Fibroblast of peridontal ligament (primary cell): ENCODE results near the gene LYL1.
"Not testable (repeated sequence)": the region's sequence is repeated elsewhere in the genome, so short reads cannot be mapped to it uniquely, and the experiment has no call there.

Source experiments
- DNase-seq: peaks from one replicate; pipeline ENCODE4 v3.0.0-alpha.2; 2010; ENCODE audit errors: extremely low read depth

Gene LYL1

GRCh38 chr19:13102666-13103580 lies at the start of gene LYL1:
Gene LYL1 (minus strand): TSS chr19:13102858. CDS start chr19:13101171, 1,687 bp downstream.
- DNase-seq: no peak

- DNase-seq: peak; percentile 96
These were observed 49.1 kb upstream of the LYL1 start for GRCh38 chr19:13151605-13152355.

GRCh38 chr19:13150931-13151604 lies 48.4 kb upstream of the LYL1 start:
- no peak for DNase-seq

- DNase-seq: peak; percentile 95
These were observed 47.7 kb upstream of the LYL1 start, which contains the start of the genes IER2 and STX10 for GRCh38 chr19:13150187-13150930. Gene IER2 (plus strand): TSS chr19:13150411. CDS start chr19:13153187, 2,776 bp downstream. Gene STX10 (minus strand): TSS chr19:13150375. CDS start chr19:13150173, 202 bp downstream.

GRCh38 chr19:13149628-13150186 lies 47.0 kb upstream of the LYL1 start:
- DNase-seq: no peak

- DNase-seq: not testable (repeated sequence)
These were observed 46.5 kb upstream of the LYL1 start for GRCh38 chr19:13149173-13149627.

GRCh38 chr19:13146763-13147563 lies 44.3 kb upstream of the LYL1 start:
- peak; percentile 61 for DNase-seq

GRCh38 chr19:13139633-13140311 lies 37.1 kb upstream of the LYL1 start:
- no peak for DNase-seq

- no peak for DNase-seq
These were observed 36.2 kb upstream of the LYL1 start for GRCh38 chr19:13138916-13139198.

- DNase-seq: no peak
These were observed 35.7 kb upstream of the LYL1 start for GRCh38 chr19:13138171-13138915.

GRCh38 chr19:13137290-13137794 lies 34.7 kb upstream of the LYL1 start:
- DNase-seq: no peak

GRCh38 chr19:13135068-13136062 lies 32.7 kb upstream of the LYL1 start:
- DNase-seq: no peak

- DNase-seq: no peak
These were observed 32.0 kb upstream of the LYL1 start for GRCh38 chr19:13134626-13135025.

GRCh38 chr19:13133241-13133870 lies 30.7 kb upstream of the LYL1 start:
- no peak for DNase-seq

- DNase-seq: peak; percentile 71
These were observed 30.0 kb upstream of the LYL1 start for GRCh38 chr19:13132471-13133180.

- DNase-seq: no peak
These were observed 28.3 kb upstream of the LYL1 start for GRCh38 chr19:13130886-13131490.
